Karpas-422 (cell line): ENCODE data around the gene LTBR. TPM values are rescaled to one million over a fixed set of nuclear protein-coding genes. Genes with fewer than 3 reads are reported as not detected.

Source experiments
- DNase-seq: peaks from one replicate; pipeline ENCODE4 v3.0.0-alpha.2; 2015
- H2AFZ ChIP-seq: fragments of 200-600 bp; sonication (generic); 2 replicates; pipeline ENCODE4 v1.6.1; 2014; ENCODE audit warnings: antibody characterized with exemption, low read length, mixed read lengths
- H3K27ac ChIP-seq: fragments of 200-600 bp; sonication (generic); 2 replicates; pipeline ENCODE4 v1.5.1; 2014; ENCODE audit warnings: mild to moderate bottlenecking, low read length, moderate library complexity
- H3K27me3 ChIP-seq: fragments of 200-600 bp; sonication (generic); 2 replicates; pipeline ENCODE4 v1.6.1; 2014; ENCODE audit warnings: low read length, mixed read lengths
- H3K36me3 ChIP-seq: fragments of 200-600 bp; sonication (generic); 2 replicates; pipeline ENCODE4 v1.6.1; 2014; ENCODE audit warnings: low read length, mixed read lengths; ENCODE audit not compliant: insufficient read depth
- H3K4me1 ChIP-seq: fragments of 200-600 bp; sonication (generic); 2 replicates; pipeline ENCODE4 v1.6.1; 2014; ENCODE audit warnings: mild to moderate bottlenecking, low read length, mixed read lengths
- H3K4me2 ChIP-seq: fragments of 200-600 bp; sonication (generic); 2 replicates; pipeline ENCODE4 v1.6.1; 2014; ENCODE audit warnings: low read length, low read depth, mild to moderate bottlenecking; ENCODE audit not compliant: poor library complexity, severe bottlenecking
- H3K4me3 ChIP-seq: fragments of 200-600 bp; sonication (generic); 2 replicates; pipeline ENCODE4 v1.5.1; 2014; ENCODE audit warnings: mild to moderate bottlenecking, antibody characterized with exemption, low read length, mixed read lengths
- H3K79me2 ChIP-seq: fragments of 200-600 bp; sonication (generic); 2 replicates; pipeline ENCODE4 v1.6.1; 2014; ENCODE audit warnings: mild to moderate bottlenecking, low read length, mixed read lengths
- H3K9ac ChIP-seq: fragments of 200-600 bp; sonication (generic); 2 replicates; pipeline ENCODE4 v1.6.0; 2014; ENCODE audit warnings: low read length
- H3K9me2 ChIP-seq: fragments of 200-600 bp; sonication (generic), shearing (Covaris generic); replicated peaks from 2 replicates; pipeline ENCODE4 v1.6.0; 2014; ENCODE audit warnings: mild to moderate bottlenecking, low read length, moderate library complexity; ENCODE audit not compliant: insufficient read depth
- H3K9me3 ChIP-seq: fragments of 300-700, 200-600 bp; sonication (generic); 2 replicates; pipeline ENCODE4 v1.6.1; 2014; ENCODE audit warnings: low read length, mixed read lengths
- H4K20me1 ChIP-seq: fragments of 200-600 bp; sonication (generic); 2 replicates; pipeline ENCODE4 v1.6.1; 2014; ENCODE audit warnings: mild to moderate bottlenecking, antibody characterized with exemption, low read length, low read depth; ENCODE audit not compliant: insufficient read depth
- total RNA-seq: library from RNA; depleted of rRNA; stranded (reverse); fragments of >200 nt; shearing (Covaris generic); gene quantifications from 2 replicates; pipeline ENCODE4 v1.2.3, GENCODE V29; 2014; ENCODE audit warnings: low replicate concordance

The LTBR gene
- total RNA-seq, 1 experiment from 2014 or later: not detected

GRCh38 chr12:6369916-6370575 is 13.9 kb upstream of the LTBR start:
- Histone ChIP-seq H3K4me2 (no peak overlapping the region), H3K9ac (no peak overlapping the region)

GRCh38 chr12:6370576-6370935 is 13.4 kb upstream of the LTBR start:
- H3K9me2 ChIP-seq: no peaks in the 10 kb centered on the region
- H3K9ac ChIP-seq: no peak overlapping the region
- H3K27ac ChIP-seq: no peak overlapping the region
- H3K9me3 ChIP-seq: no peaks in the 10 kb centered on the region
- DNase-seq: no peak
- peaks cover 2% of the 10 kb centered on the region; the same call in 1 of the 2 replicates for H3K4me1 ChIP-seq
- H2AFZ ChIP-seq: no peak overlapping the region
- no peaks in the 10 kb centered on the region for H3K79me2 ChIP-seq
- no peaks in the 10 kb centered on the region for H3K27me3 ChIP-seq
- H4K20me1 ChIP-seq: no peaks in the 10 kb centered on the region
- H3K4me2 ChIP-seq: no peak overlapping the region
- H3K36me3 ChIP-seq: no peaks in the 10 kb centered on the region
- H3K4me3 ChIP-seq: no peak overlapping the region

More at GRCh38 chr12:6369916-6370575, 13.9 kb upstream of the LTBR start:
- H3K36me3 ChIP-seq: no peaks in the 10 kb centered on the region
- H3K4me1 ChIP-seq: peaks cover 2% of the 10 kb centered on the region; the same call in 1 of the 2 replicates
- no peaks in the 10 kb centered on the region for H3K27me3 ChIP-seq
- no peak overlapping the region for H2AFZ ChIP-seq
- H3K9me3 ChIP-seq: no peaks in the 10 kb centered on the region
- no peak for DNase-seq
- no peak overlapping the region for H3K27ac ChIP-seq
- H3K79me2 ChIP-seq: no peaks in the 10 kb centered on the region
- no peak overlapping the region for H3K4me3 ChIP-seq
- no peaks in the 10 kb centered on the region for H4K20me1 ChIP-seq
- H3K9me2 ChIP-seq: no peaks in the 10 kb centered on the region

GRCh38 chr12:6370994-6371754 is 12.8 kb upstream of the LTBR start:
- Histone ChIP-seq H3K36me3 (no peaks in the 10 kb centered on the region), H3K4me1 (peaks cover 2% of the 10 kb centered on the region; the same call in 1 of the 2 replicates), H3K9me3 (no peaks in the 10 kb centered on the region), H2AFZ (no peak overlapping the region), H3K9ac (no peak overlapping the region), H3K27ac (no peak overlapping the region), H3K4me2 (no peak overlapping the region), H4K20me1 (no peaks in the 10 kb centered on the region), H3K27me3 (no peaks in the 10 kb centered on the region), H3K4me3 (no peak overlapping the region), H3K9me2 (no peaks in the 10 kb centered on the region), H3K79me2 (no peaks in the 10 kb centered on the region)
- no peak for DNase-seq

- H3K27me3 ChIP-seq: no peaks in the 10 kb centered on the region
- no peaks in the 10 kb centered on the region for H3K9me2 ChIP-seq
- H3K36me3 ChIP-seq: no peaks in the 10 kb centered on the region
- DNase-seq: no peak
- H3K9ac ChIP-seq: no peak overlapping the region
- no peak overlapping the region for H3K27ac ChIP-seq
- H3K9me3 ChIP-seq: no peaks in the 10 kb centered on the region
- H3K4me2 ChIP-seq: no peak overlapping the region
- no peak overlapping the region for H2AFZ ChIP-seq
- H3K79me2 ChIP-seq: no peaks in the 10 kb centered on the region
- no peaks in the 10 kb centered on the region for H4K20me1 ChIP-seq
- peaks cover 2% of the 10 kb centered on the region; the same call in 1 of the 2 replicates for H3K4me1 ChIP-seq
- H3K4me3 ChIP-seq: no peak overlapping the region
Observed at GRCh38 chr12:6372403-6373003, 11.5 kb upstream of the LTBR start.

GRCh38 chr12:6373022-6373787 is 10.8 kb upstream of the LTBR start:
- Histone ChIP-seq H3K9ac (no peak overlapping the region), H4K20me1 (no peaks in the 10 kb centered on the region), H3K4me3 (no peak overlapping the region), H3K9me2 (no peaks in the 10 kb centered on the region), H3K79me2 (no peaks in the 10 kb centered on the region), H3K4me2 (no peak overlapping the region), H3K36me3 (no peaks in the 10 kb centered on the region), H3K9me3 (no peaks in the 10 kb centered on the region), H3K27me3 (no peaks in the 10 kb centered on the region), H2AFZ (no peak overlapping the region), H3K27ac (no peak overlapping the region), H3K4me1 (no peaks in the 10 kb centered on the region)
- no peak for DNase-seq

- Histone ChIP-seq H3K79me2 (no peaks in the 10 kb centered on the region), H3K9ac (no peak overlapping the region), H3K9me3 (no peaks in the 10 kb centered on the region), H2AFZ (no peak overlapping the region), H4K20me1 (no peaks in the 10 kb centered on the region), H3K27me3 (no peaks in the 10 kb centered on the region), H3K36me3 (no peaks in the 10 kb centered on the region), H3K9me2 (no peaks in the 10 kb centered on the region), H3K4me3 (no peak overlapping the region), H3K4me2 (no peak overlapping the region), H3K4me1 (no peaks in the 10 kb centered on the region), H3K27ac (no peak overlapping the region)
- no peak for DNase-seq
Observed at GRCh38 chr12:6374028-6374785, 9.8 kb upstream of the LTBR start.

GRCh38 chr12:6374786-6375160 is 9.2 kb upstream of the LTBR start:
- Histone ChIP-seq H3K9me2 (no peaks in the 10 kb centered on the region), H3K27me3 (no peaks in the 10 kb centered on the region), H3K4me3 (no peak overlapping the region), H3K27ac (no peak overlapping the region), H3K79me2 (no peaks in the 10 kb centered on the region), H3K4me2 (no peak overlapping the region), H3K9me3 (no peaks in the 10 kb centered on the region), H4K20me1 (no peaks in the 10 kb centered on the region), H3K4me1 (no peaks in the 10 kb centered on the region), H3K9ac (no peak overlapping the region), H2AFZ (no peak overlapping the region), H3K36me3 (no peaks in the 10 kb centered on the region)
- DNase-seq: no peak
